NOMO-1 treated with dmso at 0.1 percent for 144 hours (cell line): ENCODE results near the gene FKBP9.
"Not testable (repeated sequence)": the region's sequence is repeated elsewhere in the genome, so short reads cannot be mapped to it uniquely, and the experiment has no call there.

Source experiments
- DNase-seq: peaks from one replicate; lab custom pipeline; 2025; ENCODE audit not compliant: unreplicated experiment; lab: John Stamatoyannopoulos, UW

The FKBP9 gene, protein sequence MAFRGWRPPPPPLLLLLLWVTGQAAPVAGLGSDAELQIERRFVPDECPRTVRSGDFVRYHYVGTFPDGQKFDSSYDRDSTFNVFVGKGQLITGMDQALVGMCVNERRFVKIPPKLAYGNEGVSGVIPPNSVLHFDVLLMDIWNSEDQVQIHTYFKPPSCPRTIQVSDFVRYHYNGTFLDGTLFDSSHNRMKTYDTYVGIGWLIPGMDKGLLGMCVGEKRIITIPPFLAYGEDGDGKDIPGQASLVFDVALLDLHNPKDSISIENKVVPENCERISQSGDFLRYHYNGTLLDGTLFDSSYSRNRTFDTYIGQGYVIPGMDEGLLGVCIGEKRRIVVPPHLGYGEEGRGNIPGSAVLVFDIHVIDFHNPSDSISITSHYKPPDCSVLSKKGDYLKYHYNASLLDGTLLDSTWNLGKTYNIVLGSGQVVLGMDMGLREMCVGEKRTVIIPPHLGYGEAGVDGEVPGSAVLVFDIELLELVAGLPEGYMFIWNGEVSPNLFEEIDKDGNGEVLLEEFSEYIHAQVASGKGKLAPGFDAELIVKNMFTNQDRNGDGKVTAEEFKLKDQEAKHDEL

DNA sequence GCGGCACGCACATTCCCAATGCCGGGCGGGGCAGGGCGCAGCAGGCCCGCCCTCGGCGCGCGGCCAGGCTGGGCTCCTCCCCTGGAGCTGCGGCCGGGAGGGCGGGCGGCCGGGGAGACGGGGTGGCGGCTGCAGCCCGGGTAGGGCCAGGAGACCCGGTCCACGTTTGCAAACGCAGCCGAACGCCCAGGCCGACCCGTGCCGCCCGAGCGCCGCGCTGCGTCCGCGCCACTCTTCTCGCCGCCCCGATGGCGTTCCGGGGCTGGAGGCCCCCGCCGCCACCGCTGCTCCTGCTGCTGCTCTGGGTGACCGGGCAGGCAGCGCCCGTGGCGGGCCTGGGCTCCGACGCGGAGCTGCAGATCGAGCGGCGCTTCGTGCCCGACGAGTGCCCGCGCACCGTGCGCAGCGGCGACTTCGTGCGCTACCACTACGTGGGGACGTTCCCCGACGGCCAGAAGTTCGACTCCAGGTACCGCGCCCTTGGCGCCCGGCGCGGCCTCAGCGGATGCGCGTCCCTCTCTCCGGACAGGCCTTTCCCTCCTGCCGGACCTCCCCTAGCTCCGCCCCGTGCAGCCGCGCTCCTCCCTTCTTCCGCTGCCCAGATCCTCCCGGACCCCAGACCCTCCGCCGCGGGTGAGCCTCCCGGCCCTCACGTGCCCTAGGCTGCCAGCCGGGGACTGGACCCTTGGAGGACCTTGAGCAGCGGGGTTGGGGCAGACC is at the start of gene FKBP9:
FKBP9 (plus strand) TSS at position 115 of the 720 bp plus-strand sequence; CDS start at position 249, 134 bp downstream.
- peak; percentile 42 for DNase-seq

- DNase-seq: no peak
Observed at GRCh38 chr7:32910195-32910594, 47.0 kb upstream of the FKBP9 start.

DNA sequence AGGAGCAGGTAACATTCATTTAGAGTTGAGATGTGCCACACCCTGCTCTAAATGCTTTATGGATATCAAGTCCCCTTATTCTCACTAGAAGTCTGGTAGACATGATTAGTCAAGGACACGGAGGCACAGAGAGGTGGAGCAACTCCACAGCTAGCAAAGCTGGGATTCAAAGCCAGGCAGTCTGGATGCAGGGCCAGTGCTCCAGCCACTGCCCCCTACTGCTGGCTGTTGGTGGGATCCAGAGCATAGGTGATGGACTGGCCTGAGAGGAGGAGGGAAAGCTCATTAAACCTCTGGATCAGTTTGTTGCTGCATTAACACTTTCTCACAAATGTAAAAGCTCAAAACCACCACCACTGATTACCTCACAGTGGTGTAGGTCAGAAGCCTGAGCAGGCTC is 43.1 kb upstream of the FKBP9 start:
- DNase-seq: no peak

- no peak for DNase-seq
Observed at GRCh38 chr7:32915041-32915536, 42.2 kb upstream of the FKBP9 start.

DNA sequence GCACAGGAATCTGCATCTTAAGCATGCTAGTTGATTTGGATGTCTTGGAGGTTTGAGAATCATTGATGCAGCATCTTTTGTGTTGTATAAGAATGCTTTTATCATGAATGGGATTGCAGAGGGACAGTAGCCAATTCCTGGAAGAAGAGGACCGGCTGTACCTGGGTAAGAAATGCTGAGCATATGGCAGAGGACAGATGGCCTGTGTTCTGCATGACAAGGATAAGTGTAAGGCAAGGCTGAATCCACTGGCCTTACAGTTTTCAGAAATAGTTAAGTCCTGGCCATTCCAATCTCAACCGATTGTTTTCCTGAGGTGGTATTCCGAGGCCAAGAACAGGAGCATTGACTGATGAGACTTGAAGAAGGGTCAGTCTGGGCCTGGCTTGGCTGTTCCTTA is 41.2 kb upstream of the FKBP9 start:
- no peak for DNase-seq

DNA sequence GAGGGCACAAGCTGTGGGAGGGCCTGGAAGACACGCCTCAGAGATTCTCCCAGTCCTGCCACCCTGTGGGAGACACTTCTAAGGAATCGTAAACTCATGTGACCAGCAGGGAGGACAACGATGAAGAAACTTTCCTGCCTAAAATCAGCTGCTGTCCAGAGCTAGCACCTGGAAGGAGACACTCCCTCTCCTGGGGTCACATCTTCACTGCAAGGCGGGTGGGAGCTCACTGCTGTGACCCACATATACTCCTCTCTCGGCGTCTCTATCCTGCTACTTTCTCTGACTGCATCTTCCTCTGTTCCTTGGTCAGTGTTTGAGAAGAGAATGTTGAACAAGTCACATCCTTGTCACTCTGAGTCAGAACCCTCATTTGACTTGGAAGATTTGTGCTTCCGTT is 40.2 kb upstream of the FKBP9 start:
- DNase-seq: not testable (repeated sequence)

DNA sequence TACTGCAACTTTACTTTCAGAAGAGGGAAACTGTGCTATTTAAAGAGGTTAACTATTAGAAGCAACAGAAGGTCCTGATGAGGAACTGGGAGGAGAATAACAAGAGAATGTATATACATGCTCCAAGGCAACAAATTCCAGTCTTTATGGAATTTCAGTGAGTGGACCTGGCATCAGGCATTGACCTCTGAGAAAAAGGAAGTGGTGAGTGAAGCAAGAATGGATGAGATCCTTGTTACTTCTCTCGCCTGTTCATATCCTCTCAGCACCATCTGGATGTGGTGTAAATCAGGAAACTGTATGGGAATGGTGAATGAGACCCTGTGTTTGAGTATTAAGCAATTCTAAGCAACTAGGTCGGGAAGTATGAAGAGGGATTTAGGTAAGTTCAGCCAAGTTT is 35.3 kb upstream of the FKBP9 start:
- DNase-seq: no peak

DNA sequence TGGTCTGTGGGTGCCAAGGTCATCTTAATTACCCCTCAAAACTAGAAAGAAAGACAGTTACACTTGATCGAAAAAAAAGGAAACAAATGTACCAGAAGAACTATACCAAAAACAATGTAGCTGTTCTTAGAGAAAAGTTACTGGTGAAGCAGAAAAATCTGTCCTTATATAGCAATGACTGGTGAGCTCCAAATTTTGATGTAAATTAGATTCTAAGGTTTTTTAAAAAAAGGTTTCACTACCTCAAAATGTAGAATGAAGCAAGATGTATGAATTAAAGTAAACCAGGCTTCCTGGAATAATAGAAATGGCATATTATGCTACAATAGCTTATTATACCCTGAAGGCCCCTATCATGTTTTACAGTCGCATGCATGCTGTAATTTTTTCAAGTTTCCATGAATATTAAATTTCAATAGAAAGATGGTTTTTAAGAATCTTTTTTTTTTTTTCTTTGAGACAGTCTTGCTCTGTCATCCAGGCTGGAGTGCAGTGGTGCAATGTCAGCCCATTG is 28.4 kb upstream of the FKBP9 start:
- DNase-seq: no peak

GRCh38 chr7:32929430-32930143 is 27.7 kb upstream of the FKBP9 start:
- DNase-seq: no peak

DNA sequence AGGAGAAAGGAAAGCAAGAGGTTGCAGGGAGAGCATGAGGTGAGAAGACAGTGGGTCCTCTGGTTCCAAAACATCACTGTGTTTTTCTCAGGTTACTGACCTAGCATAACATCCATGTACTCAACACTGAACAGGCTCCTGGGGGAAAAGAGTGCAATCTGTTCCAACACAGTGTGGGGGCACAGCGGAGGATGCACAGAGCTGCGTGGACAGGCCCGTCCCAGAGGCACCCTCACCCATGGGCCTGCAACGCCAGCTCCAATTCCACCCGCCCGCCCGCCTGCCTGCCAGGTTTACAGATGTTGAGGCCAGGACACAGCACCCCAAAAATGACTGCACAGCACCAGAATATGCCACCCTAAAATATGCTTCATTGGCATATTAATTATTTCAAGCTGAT is 26.9 kb upstream of the FKBP9 start:
- DNase-seq: no peak

DNA sequence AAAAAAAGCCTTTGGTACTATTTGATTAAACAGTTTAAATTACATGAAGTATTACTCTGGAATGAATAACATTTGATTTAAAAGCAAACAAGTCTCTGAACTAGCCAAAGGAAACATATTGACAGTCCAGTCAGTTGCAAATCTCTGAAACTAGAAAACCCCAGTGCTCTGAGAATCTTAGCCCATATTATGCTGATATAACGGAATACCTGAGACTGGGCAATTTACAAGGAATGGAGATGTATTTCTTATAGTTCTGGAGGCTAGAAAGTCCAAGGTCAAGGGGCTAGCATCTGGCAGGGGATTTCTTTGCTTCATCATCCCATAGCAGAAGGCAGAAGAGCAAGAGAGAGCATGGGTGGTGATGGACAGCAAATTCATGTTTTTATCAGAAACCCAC is 21.7 kb upstream of the FKBP9 start:
- DNase-seq: no peak

GRCh38 chr7:32936689-32937088 is 20.6 kb upstream of the FKBP9 start:
- no peak for DNase-seq

DNA sequence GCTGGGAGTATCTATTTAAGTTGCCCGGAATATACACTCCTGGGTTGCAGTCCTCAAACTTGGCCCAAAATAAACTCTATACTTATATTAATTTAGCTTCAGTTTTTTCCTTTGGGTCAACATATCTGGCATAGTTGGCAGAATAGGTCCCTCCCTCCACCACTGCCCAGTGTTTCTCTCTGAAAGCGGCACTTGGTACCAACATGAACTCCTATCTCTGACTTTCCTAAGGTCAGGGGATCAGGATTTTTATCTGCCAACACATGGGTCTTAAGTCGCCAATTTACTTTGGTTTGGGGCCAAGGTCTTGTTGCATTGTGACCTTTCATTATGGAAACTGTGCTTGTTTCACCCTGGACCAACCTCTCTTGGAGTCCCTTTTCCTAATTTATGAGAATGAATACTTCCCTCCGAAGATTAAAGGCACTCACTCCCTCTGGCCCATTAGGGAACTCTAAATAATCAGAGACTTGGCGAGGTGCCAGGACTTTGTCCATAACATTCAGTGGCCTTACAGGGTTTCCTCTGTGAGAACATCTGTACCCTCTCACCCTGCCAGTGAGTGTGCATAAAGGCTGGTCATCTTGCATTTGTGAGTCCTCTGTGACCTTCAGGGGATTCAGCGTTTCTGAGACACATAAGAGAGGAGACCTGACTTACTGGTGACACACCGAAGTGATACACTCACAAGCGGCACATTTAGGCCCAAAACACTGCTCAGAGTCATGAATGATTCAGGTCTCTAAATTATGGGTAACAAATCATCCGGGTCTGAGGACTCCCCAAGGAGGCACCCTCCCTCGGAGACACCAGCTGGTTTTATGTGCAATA is 19.7 kb upstream of the FKBP9 start:
- no peak for DNase-seq

DNA sequence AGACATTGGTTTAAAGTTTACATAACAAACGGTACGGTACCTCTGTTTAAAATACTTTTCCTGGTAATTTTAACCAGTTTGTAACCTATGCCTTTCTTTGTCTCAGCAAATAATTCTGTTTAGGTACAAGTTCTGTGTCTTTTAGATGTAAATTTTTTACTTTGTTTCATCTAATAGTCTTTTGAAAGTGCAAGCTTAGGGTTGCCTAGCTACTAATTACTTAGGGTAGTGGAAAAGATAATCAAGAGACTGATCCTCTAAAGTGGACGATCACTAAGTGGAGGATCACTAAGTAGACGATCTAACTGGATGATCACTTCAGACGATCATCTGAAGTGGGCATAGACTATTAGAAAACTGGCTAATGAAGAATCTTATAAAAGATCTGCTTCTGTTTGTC is 16.1 kb upstream of the FKBP9 start:
- DNase-seq: no peak

DNA sequence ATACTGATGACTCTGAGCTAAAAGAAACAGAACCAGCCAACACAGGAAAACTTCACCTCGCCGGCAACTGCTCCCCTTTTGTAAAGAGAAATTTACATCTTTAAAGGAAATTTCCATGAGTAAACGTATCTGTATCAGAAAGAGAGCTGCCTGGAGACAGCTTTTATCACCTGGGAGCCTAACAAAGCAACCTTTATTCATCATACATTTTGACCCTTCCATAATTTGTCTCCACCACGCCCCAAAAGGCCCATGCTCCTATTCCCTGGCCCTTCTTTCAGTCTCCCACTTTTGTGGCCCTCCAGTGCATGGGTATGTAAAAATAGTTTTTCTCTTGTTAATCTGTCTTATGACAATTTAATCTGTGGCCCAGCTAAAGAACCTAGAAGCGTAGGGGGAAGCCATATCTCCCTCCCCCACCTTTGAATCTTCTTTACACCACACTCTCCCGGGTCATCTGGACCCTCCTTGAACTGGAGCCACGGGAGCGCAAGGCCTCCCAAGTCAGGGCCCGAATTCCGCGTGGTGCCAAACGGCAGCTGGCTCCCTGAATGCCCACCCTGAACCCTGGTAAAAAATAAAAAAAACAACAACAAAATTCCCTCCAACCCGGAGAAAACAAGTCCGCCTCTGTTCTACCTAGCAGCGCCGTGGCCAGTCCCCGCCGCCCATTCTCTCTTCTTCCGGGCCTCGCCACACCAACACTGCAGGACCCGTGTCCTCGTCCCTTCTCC is 15.4 kb upstream of the FKBP9 start:
- DNase-seq: no peak

GRCh38 chr7:32942415-32943251 is 14.6 kb upstream of the FKBP9 start:
- DNase-seq: peak; percentile 70

GRCh38 chr7:32943252-32944030 is 13.8 kb upstream of the FKBP9 start:
- no peak for DNase-seq
